Measurements from ENCODE around the gene SLC29A1.

SLC29A1 gene

GRCh38 chr6:44269178-44269920 is 46.0 kb downstream of the SLC29A1 start:
- Histone ChIP-seq H3K9me3 (ENCODE audit: control insufficient read depth in 1 of 2, low read length in 2 of 2) (no peaks in the 10 kb centered on the region), H3K36me3 (ENCODE audit: control insufficient read depth in 1 of 2, insufficient read depth in 2 of 2, low read length in 2 of 2) (no peaks in the 10 kb centered on the region), H3K27ac (ENCODE audit: low read depth, low read length) (no peak overlapping the region), H3K27me3 (ENCODE audit: control insufficient read depth in 1 of 2, insufficient read depth in 2 of 2, low read length in 2 of 2) (peaks cover 43 to 50% of the 10 kb centered on the region in 2 donors), H3K9ac (ENCODE audit: low read depth in 1 of 2, low read length in 2 of 2) (no peak overlapping the region), H3K4me3 (ENCODE audit: low read depth in 1 of 2, low read length in 2 of 2) (no peak overlapping the region), H3K4me1 (ENCODE audit: control insufficient read depth in 1 of 2, insufficient read depth in 2 of 2, low read length in 2 of 2) (peaks cover 4 to 6% of the 10 kb centered on the region in 2 donors)

DNA sequence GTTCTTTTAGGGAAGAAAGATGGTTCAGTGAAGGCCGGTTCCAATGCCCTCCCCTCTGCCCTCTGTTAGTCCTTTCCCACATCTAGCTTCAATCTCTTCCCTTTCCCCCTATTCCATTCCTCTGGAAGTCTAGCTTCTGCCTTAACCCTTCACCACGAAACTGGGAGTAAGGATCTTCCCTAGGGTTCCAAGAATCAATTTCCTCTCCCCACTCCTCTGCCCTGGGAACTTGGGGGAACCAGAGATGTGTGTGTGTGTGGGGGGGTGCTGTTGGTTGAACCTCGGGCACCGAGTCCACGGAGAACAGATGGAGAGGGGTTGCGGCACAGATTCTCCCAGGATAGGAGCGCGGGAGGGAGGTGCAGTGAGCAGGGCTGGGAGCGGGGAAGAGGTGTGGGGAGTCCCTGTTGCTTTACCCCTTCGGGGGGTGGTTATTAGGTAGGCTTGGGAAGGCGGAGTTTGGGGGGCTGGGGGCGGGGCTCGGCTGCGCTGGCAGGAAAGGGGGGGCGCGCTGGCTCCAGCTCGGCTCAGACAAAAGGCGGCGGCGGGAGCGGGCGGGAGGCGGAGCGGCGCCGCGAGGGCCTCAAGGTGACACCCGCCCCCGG is 46.6 kb downstream of the SLC29A1 start, which contains the start of gene TMEM151B:
Gene TMEM151B, plus strand, starts transcription at position 530 of the 605 bp plus-strand sequence. CDS start 293 bp downstream, outside the sequence.
- Histone ChIP-seq H3K9me3 (ENCODE audit: control insufficient read depth in 1 of 2, low read length in 2 of 2) (no peaks in the 10 kb centered on the region), H3K27ac (ENCODE audit: low read depth, low read length) (no peak within 1 kb of the TSS), H3K4me1 (ENCODE audit: control insufficient read depth in 1 of 2, insufficient read depth in 2 of 2, low read length in 2 of 2) (peaks cover 0 to 3% of the 10 kb centered on the region in 2 donors), H3K27me3 (ENCODE audit: control insufficient read depth in 1 of 2, insufficient read depth in 2 of 2, low read length in 2 of 2) (peaks cover 43 to 50% of the 10 kb centered on the region in 2 donors), H3K36me3 (ENCODE audit: control insufficient read depth in 1 of 2, insufficient read depth in 2 of 2, low read length in 2 of 2) (no peaks in the 10 kb centered on the region), H3K9ac (ENCODE audit: low read depth in 1 of 2, low read length in 2 of 2) (no peak within 1 kb of the TSS), H3K4me3 (ENCODE audit: low read depth in 1 of 2, low read length in 2 of 2) (no peak within 1 kb of the TSS)

GRCh38 chr6:44270526-44271405 is 47.4 kb downstream of the SLC29A1 start:
- Histone ChIP-seq H3K36me3 (ENCODE audit: control insufficient read depth in 1 of 2, insufficient read depth in 2 of 2, low read length in 2 of 2) (no peaks in the 10 kb centered on the region), H3K27ac (ENCODE audit: low read depth, low read length) (no peak overlapping the region), H3K27me3 (ENCODE audit: control insufficient read depth in 1 of 2, insufficient read depth in 2 of 2, low read length in 2 of 2) (peaks cover 50 to 55% of the 10 kb centered on the region in 2 donors), H3K4me1 (ENCODE audit: control insufficient read depth in 1 of 2, insufficient read depth in 2 of 2, low read length in 2 of 2) (peaks cover 0 to 3% of the 10 kb centered on the region in 2 donors), H3K4me3 (ENCODE audit: low read depth in 1 of 2, low read length in 2 of 2) (no peak overlapping the region), H3K9ac (ENCODE audit: low read depth in 1 of 2, low read length in 2 of 2) (no peak overlapping the region), H3K9me3 (ENCODE audit: control insufficient read depth in 1 of 2, low read length in 2 of 2) (no peaks in the 10 kb centered on the region)

DNA sequence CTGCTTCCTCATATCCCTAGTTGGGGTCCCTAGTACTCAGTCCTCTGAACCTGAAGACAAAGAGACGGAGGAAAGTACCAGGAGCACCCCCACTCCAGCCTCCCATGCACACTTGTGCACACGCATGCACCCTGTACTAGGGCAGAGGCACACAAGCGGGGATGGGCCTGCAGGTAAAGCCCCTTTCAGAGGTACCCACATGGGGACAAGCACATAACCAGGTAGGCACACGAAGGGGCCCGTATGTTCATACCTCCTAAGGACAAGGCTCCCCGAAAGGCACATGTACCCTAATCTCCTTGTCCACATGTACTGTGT is 48.0 kb downstream of the SLC29A1 start:
- Histone ChIP-seq H3K4me3 (ENCODE audit: low read depth in 1 of 2, low read length in 2 of 2) (no peak overlapping the region), H3K27me3 (ENCODE audit: control insufficient read depth in 1 of 2, insufficient read depth in 2 of 2, low read length in 2 of 2) (peaks cover 52 to 58% of the 10 kb centered on the region in 2 donors), H3K9ac (ENCODE audit: low read depth in 1 of 2, low read length in 2 of 2) (no peak overlapping the region), H3K27ac (ENCODE audit: low read depth, low read length) (no peak overlapping the region), H3K4me1 (ENCODE audit: control insufficient read depth in 1 of 2, insufficient read depth in 2 of 2, low read length in 2 of 2) (peaks cover 0 to 3% of the 10 kb centered on the region in 2 donors), H3K36me3 (ENCODE audit: control insufficient read depth in 1 of 2, insufficient read depth in 2 of 2, low read length in 2 of 2) (no peaks in the 10 kb centered on the region), H3K9me3 (ENCODE audit: control insufficient read depth in 1 of 2, low read length in 2 of 2) (no peaks in the 10 kb centered on the region)

- H3K27ac ChIP-seq (ENCODE audit: low read depth, low read length) = no peak overlapping the region
- H3K27me3 ChIP-seq (ENCODE audit: control insufficient read depth in 1 of 2, insufficient read depth in 2 of 2, low read length in 2 of 2) = peaks cover 58 to 64% of the 10 kb centered on the region in 2 donors
- no peak overlapping the region for H3K9ac ChIP-seq (ENCODE audit: low read depth in 1 of 2, low read length in 2 of 2)
- no peaks in the 10 kb centered on the region for H3K36me3 ChIP-seq (ENCODE audit: control insufficient read depth in 1 of 2, insufficient read depth in 2 of 2, low read length in 2 of 2)
- H3K9me3 ChIP-seq (ENCODE audit: control insufficient read depth in 1 of 2, low read length in 2 of 2) = no peaks in the 10 kb centered on the region
- H3K4me3 ChIP-seq (ENCODE audit: low read depth in 1 of 2, low read length in 2 of 2) = no peak overlapping the region
- peaks cover 0 to 3% of the 10 kb centered on the region in 2 donors for H3K4me1 ChIP-seq (ENCODE audit: control insufficient read depth in 1 of 2, insufficient read depth in 2 of 2, low read length in 2 of 2)
Observed at GRCh38 chr6:44271914-44272313, 48.5 kb downstream of the SLC29A1 start.

GRCh38 chr6:44272529-44272928 is 49.1 kb downstream of the SLC29A1 start:
- H3K9me3 ChIP-seq (ENCODE audit: control insufficient read depth in 1 of 2, low read length in 2 of 2) = no peaks in the 10 kb centered on the region
- peaks cover 0 to 3% of the 10 kb centered on the region in 2 donors for H3K4me1 ChIP-seq (ENCODE audit: control insufficient read depth in 1 of 2, insufficient read depth in 2 of 2, low read length in 2 of 2)
- H3K36me3 ChIP-seq (ENCODE audit: control insufficient read depth in 1 of 2, insufficient read depth in 2 of 2, low read length in 2 of 2) = no peaks in the 10 kb centered on the region
- no peak overlapping the region for H3K9ac ChIP-seq (ENCODE audit: low read depth in 1 of 2, low read length in 2 of 2)
- H3K4me3 ChIP-seq (ENCODE audit: low read depth in 1 of 2, low read length in 2 of 2) = no peak overlapping the region
- no peak overlapping the region for H3K27ac ChIP-seq (ENCODE audit: low read depth, low read length)
- peaks cover 64 to 67% of the 10 kb centered on the region in 2 donors for H3K27me3 ChIP-seq (ENCODE audit: control insufficient read depth in 1 of 2, insufficient read depth in 2 of 2, low read length in 2 of 2)

GRCh38 chr6:44272999-44273566 is 49.7 kb downstream of the SLC29A1 start:
- no peaks in the 10 kb centered on the region for H3K36me3 ChIP-seq (ENCODE audit: control insufficient read depth in 1 of 2, insufficient read depth in 2 of 2, low read length in 2 of 2)
- peaks cover 69 to 73% of the 10 kb centered on the region in 2 donors for H3K27me3 ChIP-seq (ENCODE audit: control insufficient read depth in 1 of 2, insufficient read depth in 2 of 2, low read length in 2 of 2)
- no peak overlapping the region for H3K4me3 ChIP-seq (ENCODE audit: low read depth in 1 of 2, low read length in 2 of 2)
- H3K4me1 ChIP-seq (ENCODE audit: control insufficient read depth in 1 of 2, insufficient read depth in 2 of 2, low read length in 2 of 2) = peaks cover 0 to 3% of the 10 kb centered on the region in 2 donors
- H3K9ac ChIP-seq (ENCODE audit: low read depth in 1 of 2, low read length in 2 of 2) = no peak overlapping the region
- H3K9me3 ChIP-seq (ENCODE audit: control insufficient read depth in 1 of 2, low read length in 2 of 2) = no peaks in the 10 kb centered on the region
- no peak overlapping the region for H3K27ac ChIP-seq (ENCODE audit: low read depth, low read length)

GRCh38 chr6:44273617-44274016 is 50.2 kb downstream of the SLC29A1 start:
- H3K9me3 ChIP-seq (ENCODE audit: control insufficient read depth in 1 of 2, low read length in 2 of 2) = no peaks in the 10 kb centered on the region
- H3K4me1 ChIP-seq (ENCODE audit: control insufficient read depth in 1 of 2, insufficient read depth in 2 of 2, low read length in 2 of 2) = peaks cover 0 to 3% of the 10 kb centered on the region in 2 donors
- no peak overlapping the region for H3K4me3 ChIP-seq (ENCODE audit: low read depth in 1 of 2, low read length in 2 of 2)
- H3K27me3 ChIP-seq (ENCODE audit: control insufficient read depth in 1 of 2, insufficient read depth in 2 of 2, low read length in 2 of 2) = peaks cover 68 to 70% of the 10 kb centered on the region in 2 donors
- H3K9ac ChIP-seq (ENCODE audit: low read depth in 1 of 2, low read length in 2 of 2) = no peak overlapping the region
- H3K27ac ChIP-seq (ENCODE audit: low read depth, low read length) = no peak overlapping the region
- H3K36me3 ChIP-seq (ENCODE audit: control insufficient read depth in 1 of 2, insufficient read depth in 2 of 2, low read length in 2 of 2) = no peaks in the 10 kb centered on the region

- Histone ChIP-seq H3K27ac (ENCODE audit: low read depth, low read length) (no peak overlapping the region), H3K9me3 (ENCODE audit: control insufficient read depth in 1 of 2, low read length in 2 of 2) (no peaks in the 10 kb centered on the region), H3K27me3 (ENCODE audit: control insufficient read depth in 1 of 2, insufficient read depth in 2 of 2, low read length in 2 of 2) (peaks cover 62 to 63% of the 10 kb centered on the region in 2 donors), H3K4me1 (ENCODE audit: control insufficient read depth in 1 of 2, insufficient read depth in 2 of 2, low read length in 2 of 2) (peaks cover 0 to 3% of the 10 kb centered on the region in 2 donors), H3K36me3 (ENCODE audit: control insufficient read depth in 1 of 2, insufficient read depth in 2 of 2, low read length in 2 of 2) (no peaks in the 10 kb centered on the region), H3K9ac (ENCODE audit: low read depth in 1 of 2, low read length in 2 of 2) (no peak overlapping the region), H3K4me3 (ENCODE audit: low read depth in 1 of 2, low read length in 2 of 2) (no peak overlapping the region)
Observed at GRCh38 chr6:44275271-44275748, 51.9 kb downstream of the SLC29A1 start.

Measured in duodenal mucosa (tissue), 2 donors.